ENCODE measurements around the gene ASPN. TPM values are rescaled to one million over a fixed set of nuclear protein-coding genes. Genes with fewer than 3 reads are reported as not detected.

ASPN gene
- total and polyA plus RNA-seq, 2 experiments from 2014 or later: 14.0 to 35.3 TPM

DNA sequence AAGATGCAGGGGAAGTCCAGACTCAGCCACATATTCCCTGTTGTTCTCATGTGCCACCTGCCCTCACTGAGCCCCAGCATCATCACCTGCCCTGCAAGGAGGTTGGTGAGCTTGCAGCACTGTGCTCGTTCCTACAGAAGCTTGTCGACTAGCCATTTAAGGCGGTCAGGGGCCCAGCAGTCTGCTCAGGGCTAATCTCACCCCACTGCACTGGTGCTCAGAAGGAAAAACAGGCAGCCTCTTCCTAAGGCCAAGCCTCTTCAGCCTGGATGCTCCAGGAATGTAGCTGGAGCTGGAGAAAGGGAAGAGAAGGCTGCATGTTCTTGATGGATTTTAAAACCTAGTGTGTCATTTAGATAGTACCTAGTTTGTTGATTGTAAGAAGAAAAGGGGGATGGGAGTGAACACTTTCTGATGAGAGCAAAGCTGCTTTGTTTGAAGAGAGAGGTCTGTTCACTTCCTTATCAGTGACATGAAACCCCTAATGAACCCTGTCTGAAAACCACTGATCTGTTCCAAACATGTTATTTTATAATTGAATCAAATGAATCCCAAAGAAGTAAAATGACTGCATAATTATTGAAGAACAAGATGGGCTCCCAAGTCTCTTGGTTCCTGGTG lies 10.6 kb upstream of the ASPN start:
- TF ChIP-seq, protein P1, sequence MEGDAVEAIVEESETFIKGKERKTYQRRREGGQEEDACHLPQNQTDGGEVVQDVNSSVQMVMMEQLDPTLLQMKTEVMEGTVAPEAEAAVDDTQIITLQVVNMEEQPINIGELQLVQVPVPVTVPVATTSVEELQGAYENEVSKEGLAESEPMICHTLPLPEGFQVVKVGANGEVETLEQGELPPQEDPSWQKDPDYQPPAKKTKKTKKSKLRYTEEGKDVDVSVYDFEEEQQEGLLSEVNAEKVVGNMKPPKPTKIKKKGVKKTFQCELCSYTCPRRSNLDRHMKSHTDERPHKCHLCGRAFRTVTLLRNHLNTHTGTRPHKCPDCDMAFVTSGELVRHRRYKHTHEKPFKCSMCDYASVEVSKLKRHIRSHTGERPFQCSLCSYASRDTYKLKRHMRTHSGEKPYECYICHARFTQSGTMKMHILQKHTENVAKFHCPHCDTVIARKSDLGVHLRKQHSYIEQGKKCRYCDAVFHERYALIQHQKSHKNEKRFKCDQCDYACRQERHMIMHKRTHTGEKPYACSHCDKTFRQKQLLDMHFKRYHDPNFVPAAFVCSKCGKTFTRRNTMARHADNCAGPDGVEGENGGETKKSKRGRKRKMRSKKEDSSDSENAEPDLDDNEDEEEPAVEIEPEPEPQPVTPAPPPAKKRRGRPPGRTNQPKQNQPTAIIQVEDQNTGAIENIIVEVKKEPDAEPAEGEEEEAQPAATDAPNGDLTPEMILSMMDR (IDR thresholded peaks at IDR 0.05; ENCODE audit: poor library complexity): no peak
- TF ChIP-seq EZH2 (IDR thresholded peaks at IDR 0.05; ENCODE audit: borderline replicate concordance): no peak
- TF ChIP-seq EZH2phosphoT487 (IDR thresholded peaks at IDR 0.05; ENCODE audit: low read depth, severe bottlenecking, unreplicated experiment): no peak
- Histone ChIP-seq H3K9me2 (replicated peaks; ENCODE audit: insufficient read depth) (no peaks in the 10 kb centered on the region), H4K20me1 (ENCODE audit: insufficient read depth, poor library complexity, severe bottlenecking) (no peaks in the 10 kb centered on the region), H3K27ac (no peak overlapping the region), H3K36me3 (replicated peaks; ENCODE audit: insufficient read depth, low read depth) (no peaks in the 10 kb centered on the region), H3K4me1 (ENCODE audit: insufficient read depth) (peaks cover 23% of the 10 kb centered on the region), H3K4me3 (no peak overlapping the region), H3K27me3 (no peaks in the 10 kb centered on the region), H2AFZ (no peak overlapping the region), H3K4me2 (no peak overlapping the region), H3K9me3 (ENCODE audit: low read depth) (no peaks in the 10 kb centered on the region), H3K79me2 (no peaks in the 10 kb centered on the region)
- WGBS (ENCODE audit: low lambda C conversion rate, missing lambda C conversion rate): 47% methylated on average over 3 of the region's 3 CpGs
- DNase-seq (ENCODE audit: low spot score): no peak

DNA sequence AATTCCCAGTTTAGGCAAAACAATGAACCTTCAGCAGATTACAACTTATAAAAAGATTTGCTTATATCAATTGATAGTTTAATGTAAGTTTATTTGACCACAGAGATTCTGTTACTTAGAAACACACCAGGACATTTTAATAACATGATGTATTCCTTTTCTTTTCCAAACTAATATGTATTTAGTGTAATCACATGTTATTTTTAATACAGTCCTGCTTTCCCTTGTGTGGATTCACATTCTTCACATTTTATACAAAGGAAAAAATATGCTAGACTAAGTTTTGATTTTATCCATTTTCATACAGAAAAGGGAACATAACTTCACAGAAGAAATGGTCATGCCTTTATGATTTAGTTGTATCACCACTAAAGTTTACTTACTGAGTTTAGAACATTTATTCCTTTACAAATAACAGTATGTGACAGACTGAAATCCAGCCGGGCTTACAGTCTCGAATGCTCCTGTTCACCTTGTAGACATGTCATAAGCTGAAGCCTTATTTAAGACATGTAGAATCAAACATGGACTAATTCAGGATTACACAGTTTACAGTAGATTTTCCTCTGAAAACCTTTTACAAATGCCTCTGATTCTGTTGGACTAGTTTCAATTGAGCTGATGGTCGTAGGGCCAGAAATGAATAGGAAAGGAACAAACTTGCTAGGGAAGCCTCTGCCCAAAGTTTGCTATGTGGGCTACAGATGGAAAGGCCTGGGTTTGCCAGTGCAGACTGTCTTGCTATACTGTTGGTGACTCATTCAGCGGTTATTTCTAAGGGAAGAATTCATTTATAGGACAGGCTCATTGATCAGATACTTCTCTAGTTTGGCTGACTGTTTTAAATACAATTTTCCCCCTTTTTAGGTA lies 6.6 kb upstream of the ASPN start:
- Histone ChIP-seq H3K4me1 (ENCODE audit: insufficient read depth) (peaks cover 23% of the 10 kb centered on the region), H3K27me3 (no peaks in the 10 kb centered on the region), H3K9me3 (ENCODE audit: low read depth) (no peaks in the 10 kb centered on the region), H4K20me1 (ENCODE audit: insufficient read depth, poor library complexity, severe bottlenecking) (no peaks in the 10 kb centered on the region), H3K9me2 (replicated peaks; ENCODE audit: insufficient read depth) (no peaks in the 10 kb centered on the region), H2AFZ (no peak overlapping the region), H3K4me3 (no peak overlapping the region), H3K4me2 (no peak overlapping the region), H3K79me2 (no peaks in the 10 kb centered on the region), H3K27ac (peak overlapping the region; percentile 46), H3K36me3 (replicated peaks; ENCODE audit: insufficient read depth, low read depth) (no peaks in the 10 kb centered on the region)
- WGBS (ENCODE audit: low lambda C conversion rate, missing lambda C conversion rate): 63% methylated on average over 4 of the region's 4 CpGs
- TF ChIP-seq EZH2 (IDR thresholded peaks at IDR 0.05; ENCODE audit: borderline replicate concordance): no peak
- TF ChIP-seq EZH2phosphoT487 (IDR thresholded peaks at IDR 0.05; ENCODE audit: low read depth, severe bottlenecking, unreplicated experiment): no peak
- no peak for DNase-seq (ENCODE audit: low spot score)

DNA sequence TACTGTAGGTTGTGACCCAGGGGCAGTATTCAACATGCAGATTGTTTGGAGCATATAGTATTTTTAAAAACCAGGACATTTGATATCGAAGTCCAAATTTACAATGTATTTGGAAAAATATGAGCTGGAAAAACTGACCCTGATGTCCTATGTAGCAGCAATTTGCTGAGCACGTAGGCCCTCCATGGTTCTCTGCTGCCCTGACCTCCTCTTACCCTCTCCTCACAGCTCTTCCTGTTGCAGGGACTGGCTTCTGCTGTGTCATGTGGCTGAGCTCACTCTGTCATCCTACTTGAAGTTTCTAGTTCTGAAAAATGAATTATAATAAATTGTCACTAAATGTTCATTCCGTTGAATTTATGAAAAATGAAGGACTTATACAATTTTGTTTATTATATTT lies 4.1 kb upstream of the ASPN start:
- no peaks in the 10 kb centered on the region for H3K9me3 ChIP-seq (ENCODE audit: low read depth)
- no peak overlapping the region for H2AFZ ChIP-seq
- no peaks in the 10 kb centered on the region for H3K9me2 ChIP-seq (replicated peaks; ENCODE audit: insufficient read depth)
- H4K20me1 ChIP-seq (ENCODE audit: insufficient read depth, poor library complexity, severe bottlenecking): no peaks in the 10 kb centered on the region
- no peaks in the 10 kb centered on the region for H3K27me3 ChIP-seq
- H3K27ac ChIP-seq: no peak overlapping the region
- H3K36me3 ChIP-seq (replicated peaks; ENCODE audit: insufficient read depth, low read depth): no peaks in the 10 kb centered on the region
- TF ChIP-seq EZH2phosphoT487 (IDR thresholded peaks at IDR 0.05; ENCODE audit: low read depth, severe bottlenecking, unreplicated experiment): no peak
- WGBS (ENCODE audit: low lambda C conversion rate, missing lambda C conversion rate): 93% methylated on average over 3 of the region's 3 CpGs
- no peak for DNase-seq (ENCODE audit: low spot score)
- no peak overlapping the region for H3K4me3 ChIP-seq
- no peak overlapping the region for H3K4me2 ChIP-seq
- H3K4me1 ChIP-seq (ENCODE audit: insufficient read depth): peaks cover 11% of the 10 kb centered on the region
- H3K79me2 ChIP-seq: no peaks in the 10 kb centered on the region

GRCh38 chr9:92484563-92484962 lies 2.3 kb upstream of the ASPN start:
- H2AFZ ChIP-seq: no peak overlapping the region
- no peaks in the 10 kb centered on the region for H3K79me2 ChIP-seq
- peaks cover 18% of the 10 kb centered on the region for H3K4me1 ChIP-seq (ENCODE audit: insufficient read depth)
- TF ChIP-seq EZH2 (IDR thresholded peaks at IDR 0.05; ENCODE audit: borderline replicate concordance): no peak
- TF ChIP-seq, protein P1 (IDR thresholded peaks at IDR 0.05; ENCODE audit: poor library complexity): no peak
- TF ChIP-seq EZH2phosphoT487 (IDR thresholded peaks at IDR 0.05; ENCODE audit: low read depth, severe bottlenecking, unreplicated experiment): no peak
- no peak for DNase-seq (ENCODE audit: low spot score)
- H4K20me1 ChIP-seq (ENCODE audit: insufficient read depth, poor library complexity, severe bottlenecking): no peaks in the 10 kb centered on the region
- no peak overlapping the region for H3K27ac ChIP-seq
- H3K9me3 ChIP-seq (ENCODE audit: low read depth): no peaks in the 10 kb centered on the region
- H3K36me3 ChIP-seq (replicated peaks; ENCODE audit: insufficient read depth, low read depth): no peaks in the 10 kb centered on the region
- WGBS (ENCODE audit: low lambda C conversion rate, missing lambda C conversion rate): 95% methylated on average over 3 of the region's 3 CpGs
- H3K27me3 ChIP-seq: no peaks in the 10 kb centered on the region
- no peak overlapping the region for H3K4me3 ChIP-seq
- no peak overlapping the region for H3K4me2 ChIP-seq
- H3K9me2 ChIP-seq (replicated peaks; ENCODE audit: insufficient read depth): no peaks in the 10 kb centered on the region

Measured in hepatocyte (in vitro differentiated cells).